ENCODE measurements around the gene FLRT1. TPM values are rescaled to one million over a fixed set of nuclear protein-coding genes. Genes with fewer than 3 reads are reported as not detected.
A peak's percentile ranks its signal among the peaks of the same experiment; 100 is the strongest.

The FLRT1 gene
- total RNA-seq, 1 experiment from 2014 or later: 0.31 TPM

DNA sequence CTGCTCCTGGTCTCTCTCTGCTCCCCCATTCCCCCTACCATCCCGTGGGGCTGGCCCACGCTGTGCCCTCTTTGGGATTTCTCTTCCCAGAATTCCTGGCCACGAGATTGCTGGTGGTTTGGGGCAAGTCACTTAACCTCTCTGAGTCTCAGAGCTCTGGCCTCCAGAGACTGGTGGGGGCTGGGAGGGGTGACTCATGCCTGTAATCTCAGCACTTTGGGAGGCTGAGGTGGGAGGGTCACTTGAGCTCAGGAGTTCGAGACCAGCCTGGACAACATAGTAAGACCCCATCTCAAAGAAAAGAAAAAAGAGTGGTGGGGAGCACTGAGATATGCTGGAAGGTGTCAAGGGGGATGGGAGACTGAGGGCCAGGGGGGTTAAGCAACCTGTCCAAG, 31.1 kb upstream of the FLRT1 start:
- H3T11ph ChIP-seq (ENCODE audit: low read length): no peak overlapping the region
- peaks cover 14 to 24% of the 10 kb centered on the region in 2 experiments for H3K4me1 Mint-ChIP-seq
- no peaks in the 10 kb centered on the region for H4K20me1 ChIP-seq (ENCODE audit: control insufficient read depth, insufficient read depth, insufficient read length)

More for the DNA sequence above, 31.1 kb upstream of the FLRT1 start:
- no peak for DNase-seq
- H2BK12ac ChIP-seq (ENCODE audit: insufficient read length, low read depth, low read length): no peak overlapping the region
- H3K4ac ChIP-seq (ENCODE audit: low read depth, low read length): no peak overlapping the region
- TF ChIP-seq, protein P1, sequence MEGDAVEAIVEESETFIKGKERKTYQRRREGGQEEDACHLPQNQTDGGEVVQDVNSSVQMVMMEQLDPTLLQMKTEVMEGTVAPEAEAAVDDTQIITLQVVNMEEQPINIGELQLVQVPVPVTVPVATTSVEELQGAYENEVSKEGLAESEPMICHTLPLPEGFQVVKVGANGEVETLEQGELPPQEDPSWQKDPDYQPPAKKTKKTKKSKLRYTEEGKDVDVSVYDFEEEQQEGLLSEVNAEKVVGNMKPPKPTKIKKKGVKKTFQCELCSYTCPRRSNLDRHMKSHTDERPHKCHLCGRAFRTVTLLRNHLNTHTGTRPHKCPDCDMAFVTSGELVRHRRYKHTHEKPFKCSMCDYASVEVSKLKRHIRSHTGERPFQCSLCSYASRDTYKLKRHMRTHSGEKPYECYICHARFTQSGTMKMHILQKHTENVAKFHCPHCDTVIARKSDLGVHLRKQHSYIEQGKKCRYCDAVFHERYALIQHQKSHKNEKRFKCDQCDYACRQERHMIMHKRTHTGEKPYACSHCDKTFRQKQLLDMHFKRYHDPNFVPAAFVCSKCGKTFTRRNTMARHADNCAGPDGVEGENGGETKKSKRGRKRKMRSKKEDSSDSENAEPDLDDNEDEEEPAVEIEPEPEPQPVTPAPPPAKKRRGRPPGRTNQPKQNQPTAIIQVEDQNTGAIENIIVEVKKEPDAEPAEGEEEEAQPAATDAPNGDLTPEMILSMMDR (conservative IDR thresholded peaks at IDR 0.05): no peak
- no peak overlapping the region for H3K14ac ChIP-seq (ENCODE audit: insufficient read depth, low read length)
- Mint-ChIP-seq H3K9me3 (no peaks in the 10 kb centered on the region), H3K27me3 (ENCODE audit: low read depth) (peaks cover 84% of the 10 kb centered on the region), H3K27ac (no peak overlapping the region), H3K36me3 (ENCODE audit: insufficient read depth in 1 of 3, low read depth in 3 of 3) (no peaks in the 10 kb centered on the region; a peak in 1 of 7 replicates), H3K4me3 (peak overlapping the region in 1 of 2 experiments; percentile 53; a peak in 2 of 5 replicates)
- H3K4me2 ChIP-seq (ENCODE audit: insufficient read depth, insufficient read length, low read length): no peak overlapping the region
- no peak overlapping the region for H3K9ac ChIP-seq (ENCODE audit: extremely low read depth, insufficient read length, low read length)
- H3K79me2 ChIP-seq (ENCODE audit: insufficient read depth, low read length): no peaks in the 10 kb centered on the region
- H3K9me3 ChIP-seq (ENCODE audit: control insufficient read depth, low read depth, low read length): no peaks in the 10 kb centered on the region
- peaks cover 24% of the 10 kb centered on the region; the same call in 1 of the 2 replicates for H3K27me3 ChIP-seq (ENCODE audit: insufficient read depth, low read length)
- H2BK15ac ChIP-seq (ENCODE audit: low read depth, low read length): no peak overlapping the region
- H2BK120ac ChIP-seq (ENCODE audit: low read depth, low read length, poor library complexity, severe bottlenecking): no peak overlapping the region
- no peak overlapping the region for H2AFZ ChIP-seq (ENCODE audit: low read length)
- H2AK5ac ChIP-seq (ENCODE audit: insufficient read length, low read length): no peak overlapping the region
- H3K23ac ChIP-seq (ENCODE audit: insufficient read length, low read depth, low read length): no peak overlapping the region
- no peak overlapping the region for H3K18ac ChIP-seq (ENCODE audit: insufficient read length, low read depth, low read length)
- no peak overlapping the region for H4K91ac ChIP-seq (ENCODE audit: insufficient read length, low read depth, low read length)
- no peak overlapping the region for H3K56ac ChIP-seq (ENCODE audit: insufficient read length, low read depth, low read length)
- H3K4me1 ChIP-seq (ENCODE audit: insufficient read depth, low read length): no peaks in the 10 kb centered on the region
- no peaks in the 10 kb centered on the region for H3K79me1 ChIP-seq (ENCODE audit: insufficient read depth, low read depth, low read length, poor library complexity, severe bottlenecking)
- no peak overlapping the region for H2BK5ac ChIP-seq (ENCODE audit: insufficient read length, low read length)
- H3K27ac ChIP-seq (ENCODE audit: insufficient read length, low read depth, low read length): no peak overlapping the region
- H4K5ac ChIP-seq (ENCODE audit: insufficient read length, low read depth, low read length): no peak overlapping the region
- H3K23me2 ChIP-seq (ENCODE audit: insufficient read length, low read depth, low read length, poor library complexity, severe bottlenecking): peaks cover 17% of the 10 kb centered on the region
- H2BK20ac ChIP-seq (ENCODE audit: low read depth, low read length, poor library complexity, severe bottlenecking): no peak overlapping the region
- no peak overlapping the region for H4K8ac ChIP-seq (replicated peaks; ENCODE audit: insufficient read length, low read depth, low read length)
- no CpG with 5 or more reads among the region's 4 CpGs for WGBS (ENCODE audit: extremely low coverage, insufficient read length, low lambda C conversion rate)

Measured in H9 (cell line).